ENCODE data around the gene TADA1. TPM values are rescaled to one million over a fixed set of nuclear protein-coding genes. Genes with fewer than 3 reads are reported as not detected.
A peak's percentile ranks its signal among the peaks of the same experiment; 100 is the strongest.

Gene TADA1
- total RNA-seq, 1 donor from 2014 or later = 9.9 TPM

DNA sequence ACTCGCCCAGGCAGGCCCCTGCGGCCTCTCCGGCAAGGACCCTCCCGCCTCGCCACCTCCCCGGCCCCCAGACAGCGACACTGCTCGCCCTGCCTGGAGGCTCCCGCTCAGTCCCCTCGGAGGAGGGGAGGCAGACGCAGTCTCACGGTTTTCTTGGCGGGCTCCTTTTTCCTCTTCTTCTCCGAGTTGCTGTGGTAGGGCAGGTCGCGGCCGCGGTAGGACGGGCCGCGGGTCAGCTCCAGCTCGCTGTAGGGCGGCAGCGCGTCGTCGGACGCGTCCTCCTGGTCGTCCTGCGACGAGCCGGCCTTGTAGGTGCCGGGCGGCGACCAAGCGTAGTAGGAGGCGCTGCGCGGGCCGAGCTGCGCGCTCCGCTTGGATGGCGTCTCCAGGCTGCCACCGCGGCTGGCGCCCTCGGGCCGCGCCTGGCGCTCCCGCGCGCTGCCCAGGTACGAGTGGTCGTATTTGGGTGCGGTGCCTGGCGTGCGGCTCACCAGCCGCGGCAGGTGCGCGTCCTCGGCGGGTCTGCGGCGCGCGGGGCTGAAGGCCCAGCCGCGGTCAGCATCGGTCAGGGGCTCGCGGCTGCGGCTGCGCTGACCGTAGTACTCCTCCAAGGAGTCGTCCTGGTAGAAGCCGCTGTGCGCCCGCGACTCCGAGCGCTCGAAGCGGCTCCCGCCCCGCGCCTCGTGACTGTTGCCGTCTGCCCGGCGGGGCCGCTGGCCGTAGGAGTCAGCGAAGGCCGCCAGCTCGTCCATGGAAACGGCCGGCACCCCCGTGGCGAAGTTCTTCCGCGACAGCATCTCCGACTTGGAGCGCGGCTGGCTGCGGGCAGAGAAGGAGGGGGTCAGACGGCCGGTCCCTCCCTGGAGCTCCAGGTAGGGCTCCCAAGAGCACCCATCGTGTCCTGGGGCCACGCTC, 44.8 kb upstream of the TADA1 start:
- peaks cover 2% of the 10 kb centered on the region for H3K9me3 Mint-ChIP-seq (ENCODE audit: unreplicated experiment)
- DNase-seq (ENCODE audit: low read depth) (no peak), FAIRE-seq (no peak)
- Histone ChIP-seq H2AFZ (ENCODE audit: low read depth, low read length) (peak overlapping the region; percentile 58), H3K4me2 (ENCODE audit: low read length) (peak overlapping the region; percentile 67), H3K4me3 (ENCODE audit: insufficient read depth, low read depth, low read length) (peak overlapping the region; percentile 18), H3K36me3 (ENCODE audit: insufficient read depth, low read length) (no peaks in the 10 kb centered on the region), H3K27ac (ENCODE audit: low read depth, low read length) (no peak overlapping the region), H3K9me3 (ENCODE audit: insufficient read depth, low read depth, low read length) (no peaks in the 10 kb centered on the region), H3K79me2 (ENCODE audit: insufficient read depth, low read length) (no peaks in the 10 kb centered on the region), H3K4me1 (ENCODE audit: insufficient read depth, low read length) (peaks cover 11% of the 10 kb centered on the region), H4K20me1 (ENCODE audit: insufficient read depth, low read length) (no peaks in the 10 kb centered on the region), H3K27me3 (ENCODE audit: insufficient read depth, low read length) (peaks cover 31% of the 10 kb centered on the region), H3K9ac (ENCODE audit: low read length) (no peak overlapping the region)
- peak overlapping the region; percentile 5 for H3K4me3 Mint-ChIP-seq (ENCODE audit: unreplicated experiment)
- H3K36me3 Mint-ChIP-seq (ENCODE audit: low read depth, unreplicated experiment) = peaks cover 4% of the 10 kb centered on the region
- H3K27ac Mint-ChIP-seq (ENCODE audit: unreplicated experiment) = no peak overlapping the region
- TF ChIP-seq, protein P1, sequence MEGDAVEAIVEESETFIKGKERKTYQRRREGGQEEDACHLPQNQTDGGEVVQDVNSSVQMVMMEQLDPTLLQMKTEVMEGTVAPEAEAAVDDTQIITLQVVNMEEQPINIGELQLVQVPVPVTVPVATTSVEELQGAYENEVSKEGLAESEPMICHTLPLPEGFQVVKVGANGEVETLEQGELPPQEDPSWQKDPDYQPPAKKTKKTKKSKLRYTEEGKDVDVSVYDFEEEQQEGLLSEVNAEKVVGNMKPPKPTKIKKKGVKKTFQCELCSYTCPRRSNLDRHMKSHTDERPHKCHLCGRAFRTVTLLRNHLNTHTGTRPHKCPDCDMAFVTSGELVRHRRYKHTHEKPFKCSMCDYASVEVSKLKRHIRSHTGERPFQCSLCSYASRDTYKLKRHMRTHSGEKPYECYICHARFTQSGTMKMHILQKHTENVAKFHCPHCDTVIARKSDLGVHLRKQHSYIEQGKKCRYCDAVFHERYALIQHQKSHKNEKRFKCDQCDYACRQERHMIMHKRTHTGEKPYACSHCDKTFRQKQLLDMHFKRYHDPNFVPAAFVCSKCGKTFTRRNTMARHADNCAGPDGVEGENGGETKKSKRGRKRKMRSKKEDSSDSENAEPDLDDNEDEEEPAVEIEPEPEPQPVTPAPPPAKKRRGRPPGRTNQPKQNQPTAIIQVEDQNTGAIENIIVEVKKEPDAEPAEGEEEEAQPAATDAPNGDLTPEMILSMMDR (IDR thresholded peaks at IDR 0.05; ENCODE audit: insufficient read depth, low read depth, low read length) = no peak
- peak; percentile 79 for TF ChIP-seq EZH2 (IDR thresholded peaks at IDR 0.05; ENCODE audit: insufficient read depth, low read length)
- peaks cover 28% of the 10 kb centered on the region for H3K4me1 Mint-ChIP-seq (ENCODE audit: low read depth, unreplicated experiment)
- H3K27me3 Mint-ChIP-seq (ENCODE audit: low read depth, unreplicated experiment) = peaks cover 34% of the 10 kb centered on the region

DNA sequence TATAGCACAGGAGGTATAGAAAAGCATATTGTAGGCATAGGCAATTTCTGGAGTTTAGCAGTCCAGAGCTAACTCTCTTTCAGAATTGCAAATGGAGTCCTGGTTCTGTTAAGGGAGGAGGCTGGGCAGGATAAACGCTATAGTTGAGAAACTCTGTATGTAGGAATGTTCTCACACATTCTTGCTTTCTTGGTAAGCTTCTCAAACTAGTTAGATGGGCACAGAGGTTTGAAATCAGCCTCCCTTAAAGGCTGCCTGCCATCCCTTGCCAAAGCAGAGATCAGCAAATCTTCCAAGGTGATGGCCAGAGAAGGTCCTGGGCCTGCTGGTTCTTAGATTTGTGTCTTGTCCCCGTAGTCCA, 42.9 kb upstream of the TADA1 start:
- no peak overlapping the region for H3K4me3 ChIP-seq (ENCODE audit: insufficient read depth, low read depth, low read length)
- H3K4me1 ChIP-seq (ENCODE audit: insufficient read depth, low read length) = peaks cover 4% of the 10 kb centered on the region
- no peak for DNase-seq (ENCODE audit: low read depth)
- Mint-ChIP-seq H3K4me3 (ENCODE audit: unreplicated experiment) (no peak overlapping the region), H3K9me3 (ENCODE audit: unreplicated experiment) (peaks cover 2% of the 10 kb centered on the region), H3K27ac (ENCODE audit: unreplicated experiment) (no peak overlapping the region), H3K27me3 (ENCODE audit: low read depth, unreplicated experiment) (peaks cover 34% of the 10 kb centered on the region), H3K4me1 (ENCODE audit: low read depth, unreplicated experiment) (peaks cover 30% of the 10 kb centered on the region), H3K36me3 (ENCODE audit: low read depth, unreplicated experiment) (peaks cover 4% of the 10 kb centered on the region)
- H3K4me2 ChIP-seq (ENCODE audit: low read length) = no peak overlapping the region
- no peaks in the 10 kb centered on the region for H4K20me1 ChIP-seq (ENCODE audit: insufficient read depth, low read length)
- H3K9me3 ChIP-seq (ENCODE audit: insufficient read depth, low read depth, low read length) = no peaks in the 10 kb centered on the region
- H3K27ac ChIP-seq (ENCODE audit: low read depth, low read length) = no peak overlapping the region
- TF ChIP-seq EZH2 (IDR thresholded peaks at IDR 0.05; ENCODE audit: insufficient read depth, low read length) = no peak
- TF ChIP-seq, protein P1 (IDR thresholded peaks at IDR 0.05; ENCODE audit: insufficient read depth, low read depth, low read length) = no peak
- no peaks in the 10 kb centered on the region for H3K36me3 ChIP-seq (ENCODE audit: insufficient read depth, low read length)
- FAIRE-seq = no peak
- no peak overlapping the region for H3K9ac ChIP-seq (ENCODE audit: low read length)
- H3K27me3 ChIP-seq (ENCODE audit: insufficient read depth, low read length) = peaks cover 31% of the 10 kb centered on the region
- H3K79me2 ChIP-seq (ENCODE audit: insufficient read depth, low read length) = no peaks in the 10 kb centered on the region
- no peak overlapping the region for H2AFZ ChIP-seq (ENCODE audit: low read depth, low read length)
